ENCODE results near the gene RAB39B. TPM values are rescaled to one million over a fixed set of nuclear protein-coding genes. Genes with fewer than 3 reads are reported as not detected.

The RAB39B gene
- polyA plus RNA-seq, 4 donors, result 2.8 to 3.3 (median 3.1) TPM

DNA sequence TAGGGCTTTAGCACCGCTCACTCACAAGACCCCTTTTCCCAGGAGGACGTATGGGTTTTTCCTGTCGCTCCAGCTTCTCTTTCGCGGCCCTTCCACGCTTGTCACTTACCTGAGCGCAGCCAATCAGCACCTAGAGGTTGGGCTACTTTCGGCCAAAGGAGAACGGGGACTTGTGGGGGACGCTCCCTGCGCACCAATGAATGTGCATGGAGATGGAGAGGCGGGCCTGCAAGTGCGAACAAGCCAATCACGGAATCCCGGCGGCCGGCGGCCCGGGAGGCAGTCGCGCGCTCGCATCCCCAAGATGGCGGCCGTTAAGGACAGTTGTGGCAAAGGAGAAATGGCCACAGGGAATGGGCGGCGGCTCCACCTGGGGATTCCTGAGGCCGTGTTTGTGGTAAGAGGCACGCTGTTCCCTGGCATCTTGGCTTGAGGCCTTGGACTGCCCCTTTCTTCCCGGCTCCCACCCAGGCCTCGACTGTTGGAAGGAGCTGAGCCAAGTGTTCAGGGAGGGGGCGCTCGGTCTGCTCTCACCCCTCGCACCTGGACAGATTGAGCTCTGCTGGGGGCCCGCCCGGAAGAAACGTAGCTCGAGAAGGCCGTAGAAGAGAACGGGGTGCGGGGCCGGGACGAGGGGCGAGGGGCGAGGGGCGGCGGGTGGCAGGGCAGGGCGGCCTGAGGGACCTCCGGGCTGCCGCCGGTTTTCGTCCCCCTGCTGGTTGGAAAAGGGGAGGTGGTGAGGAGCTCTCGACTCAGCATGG lies 47.9 kb downstream of the RAB39B start, which contains the start of gene VBP1:
TSS of gene VBP1 (plus strand) at position 282 of the 761 bp plus-strand sequence. CDS start at position 305, 23 bp downstream.
- DNase-seq (ENCODE audit: low read depth in 4 of 4, low spot score in 2 of 4), result peak; percentile 61 to 81 (median 74)

- no peak for DNase-seq (ENCODE audit: low read depth in 4 of 4, low spot score in 2 of 4)
These were observed 48.7 kb downstream of the RAB39B start for GRCh38 chrX:155215443-155216178.

DNA sequence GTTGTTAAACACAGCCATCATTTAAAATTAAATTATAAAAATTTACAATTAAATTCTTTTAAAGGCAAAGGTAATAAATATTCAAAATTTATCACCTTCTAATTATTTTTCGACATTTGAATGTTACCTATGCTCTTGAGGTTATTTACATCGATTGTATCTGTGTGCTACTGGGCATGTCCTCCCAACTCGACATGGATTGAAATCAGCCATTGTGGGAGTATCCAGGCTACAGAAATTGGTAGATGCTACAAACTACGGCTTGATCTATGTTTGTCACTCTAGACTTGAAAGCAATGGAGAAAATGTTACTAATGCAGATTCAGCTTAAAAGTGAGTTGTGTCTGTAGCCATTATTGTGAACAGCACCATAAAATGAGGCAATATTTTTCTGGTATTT lies 50.6 kb downstream of the RAB39B start:
- no peak for DNase-seq (ENCODE audit: low read depth in 4 of 4, low spot score in 2 of 4)

DNA sequence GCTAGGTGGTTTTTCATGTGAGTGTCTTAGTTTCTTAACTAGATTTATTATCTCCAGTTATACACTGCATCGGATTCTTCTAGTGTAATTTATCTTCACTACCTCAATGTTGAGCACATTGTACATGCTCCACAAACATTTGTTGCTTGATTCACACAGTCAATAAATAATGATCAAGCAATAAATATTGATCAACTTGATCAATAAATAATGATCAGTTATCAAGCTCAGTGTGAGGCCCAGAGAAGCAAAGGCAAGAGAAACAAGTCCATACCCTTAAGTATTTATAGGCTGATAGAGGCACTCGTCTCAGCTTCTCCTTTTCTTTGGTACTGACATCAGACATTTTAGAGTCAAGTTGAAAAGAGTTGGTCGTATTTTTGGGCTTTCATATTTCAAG lies 53.1 kb downstream of the RAB39B start:
- DNase-seq (ENCODE audit: low read depth in 4 of 4, low spot score in 2 of 4), result no peak

Other genes starting within 250 kb of the RAB39B start
- gene F8, start 241.8 kb downstream of the RAB39B start, polyA plus RNA-seq (ENCODE audit: insufficient read length in 4 of 4), result 10 to 100 TPM; 12.0 to 17.4 (median 13.3) TPM
- 100 to 1,000 TPM in 3 of 4 donors, 10 to 100 TPM in 1; 98.1 to 135 (median 109) TPM for gene FUNDC2, start 237.6 kb downstream of the RAB39B start, polyA plus RNA-seq (ENCODE audit: insufficient read length in 4 of 4)
- 10 to 100 TPM in 1 of 4 donors, 1 to 10 TPM in 3; 7.2 to 10.0 (median 8.7) TPM for gene CMC4, start 193.4 kb downstream of the RAB39B start, polyA plus RNA-seq (ENCODE audit: insufficient read length in 4 of 4)
- gene MTCP1, start 193.4 kb downstream of the RAB39B start, polyA plus RNA-seq (ENCODE audit: insufficient read length in 4 of 4), result 10 to 100 TPM; 18.5 to 26.7 (median 22.6) TPM
- 10 to 100 TPM; 25.1 to 30.5 (median 27.6) TPM for gene BRCC3, start 193.0 kb downstream of the RAB39B start, polyA plus RNA-seq (ENCODE audit: insufficient read length in 4 of 4)
- 10 to 100 TPM; 66.7 to 89.2 (median 79.6) TPM for gene VBP1, start 48.0 kb downstream of the RAB39B start, polyA plus RNA-seq (ENCODE audit: insufficient read length in 4 of 4)
- 1 to 10 TPM; 2.9 to 4.1 (median 4.0) TPM for gene CLIC2, start 70.1 kb upstream of the RAB39B start, polyA plus RNA-seq (ENCODE audit: insufficient read length in 4 of 4)
- not detected for gene F8A2, start 117.6 kb upstream of the RAB39B start, polyA plus RNA-seq (ENCODE audit: insufficient read length in 4 of 4)
- gene F8A3, start 194.1 kb upstream of the RAB39B start, polyA plus RNA-seq (ENCODE audit: insufficient read length in 4 of 4), result 10 to 100 TPM in 2 of 4 donors, 1 to 10 TPM in 2; 4.1 to 15.3 (median 10.6) TPM

All from left renal cortex interstitium (tissue), 4 donors.